ENCODE results near the gene PTTG1IP.

- TF ChIP-seq CTCF (IDR thresholded peaks at IDR 0.05; ENCODE audit: low read depth, low read length, poor library complexity, severe bottlenecking) (no peak), EZH2phosphoT487 (IDR thresholded peaks at IDR 0.05; ENCODE audit: borderline replicate concordance, low read length) (no peak)
Measured at GRCh38 chr21:44921928-44922327, 48.4 kb upstream of the PTTG1IP start.
